HG03565 (cell line): ENCODE results near the gene UNC5A.

Experiments used
- ATAC-seq: cut with Tn5 transposase; IDR thresholded peaks from one replicate; pipeline ENCODE4 v1.9.1; 2021; ENCODE audit warnings: mild to moderate bottlenecking, moderate library complexity; ENCODE audit not compliant: unreplicated experiment

Gene UNC5A

GRCh38 chr5:176799488-176799887 is 10.9 kb upstream of the UNC5A start:
- ATAC-seq, result no peak

GRCh38 chr5:176800024-176800423 is 10.3 kb upstream of the UNC5A start:
- ATAC-seq, result no peak

DNA sequence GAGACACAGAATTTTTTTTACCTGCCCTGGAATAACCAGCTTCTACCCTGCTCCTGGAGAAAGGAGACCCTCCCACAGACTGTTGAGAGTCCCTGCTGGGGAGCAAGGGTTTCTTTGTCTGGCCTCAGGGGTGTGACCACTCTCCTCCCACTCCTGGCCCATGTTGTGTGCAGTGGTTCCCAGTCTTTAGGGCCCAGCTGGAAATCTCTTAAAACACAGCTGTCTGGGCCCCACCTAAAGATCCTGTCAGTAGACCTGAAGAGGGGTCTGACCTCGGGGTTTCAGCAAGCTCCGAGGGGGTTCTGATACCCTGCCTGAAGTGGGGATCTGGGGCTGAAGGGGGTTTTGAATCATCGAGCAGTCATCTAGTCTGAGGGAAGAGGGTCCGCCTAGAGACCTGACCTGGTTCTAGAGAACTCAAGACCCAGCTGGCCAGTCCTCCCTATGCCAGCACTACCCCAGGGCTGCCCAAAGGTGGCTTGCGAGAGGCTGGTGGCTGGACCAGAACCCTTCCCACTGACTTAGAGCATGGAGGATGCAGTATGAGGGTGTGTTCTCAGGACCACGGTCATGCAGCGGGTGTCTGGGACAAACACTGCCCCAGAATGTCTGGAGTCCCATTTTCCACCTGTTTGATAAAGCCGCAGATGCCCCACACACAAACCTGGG is 8.1 kb upstream of the UNC5A start:
- no peak for ATAC-seq

- ATAC-seq, result no peak
These were observed 7.1 kb upstream of the UNC5A start for GRCh38 chr5:176803068-176803942.

DNA sequence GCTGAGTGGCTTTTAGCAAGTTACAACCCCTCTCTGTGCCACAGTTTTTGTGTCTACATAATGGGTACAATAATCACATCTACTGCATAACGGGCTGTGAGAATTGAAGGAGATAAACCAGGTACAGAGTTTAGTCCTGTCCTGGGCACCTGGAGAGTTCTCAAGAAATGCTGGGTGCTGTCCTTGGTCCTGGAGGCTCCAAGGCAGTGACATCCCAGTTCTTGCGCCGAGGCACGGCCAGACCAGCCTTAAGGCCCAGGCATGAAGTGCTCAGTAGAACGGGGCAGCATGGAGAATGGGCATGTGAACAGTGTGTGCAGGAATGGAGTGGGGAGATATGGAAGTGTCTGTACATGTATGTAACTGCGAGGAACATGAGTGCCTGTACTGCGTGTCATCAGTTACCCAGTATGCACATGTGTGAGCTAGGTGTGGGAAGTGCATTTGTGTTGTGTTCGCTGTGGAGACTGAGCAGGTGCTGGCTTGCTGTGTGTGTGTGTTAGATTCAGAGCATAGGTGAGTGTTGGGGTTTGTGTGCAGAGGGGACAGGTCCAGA is 6.3 kb upstream of the UNC5A start:
- ATAC-seq, result no peak

GRCh38 chr5:176806137-176806536 is 4.2 kb upstream of the UNC5A start:
- no peak for ATAC-seq

- ATAC-seq, result no peak
These were observed 747 bp upstream of the UNC5A start for GRCh38 chr5:176809544-176810080.

DNA sequence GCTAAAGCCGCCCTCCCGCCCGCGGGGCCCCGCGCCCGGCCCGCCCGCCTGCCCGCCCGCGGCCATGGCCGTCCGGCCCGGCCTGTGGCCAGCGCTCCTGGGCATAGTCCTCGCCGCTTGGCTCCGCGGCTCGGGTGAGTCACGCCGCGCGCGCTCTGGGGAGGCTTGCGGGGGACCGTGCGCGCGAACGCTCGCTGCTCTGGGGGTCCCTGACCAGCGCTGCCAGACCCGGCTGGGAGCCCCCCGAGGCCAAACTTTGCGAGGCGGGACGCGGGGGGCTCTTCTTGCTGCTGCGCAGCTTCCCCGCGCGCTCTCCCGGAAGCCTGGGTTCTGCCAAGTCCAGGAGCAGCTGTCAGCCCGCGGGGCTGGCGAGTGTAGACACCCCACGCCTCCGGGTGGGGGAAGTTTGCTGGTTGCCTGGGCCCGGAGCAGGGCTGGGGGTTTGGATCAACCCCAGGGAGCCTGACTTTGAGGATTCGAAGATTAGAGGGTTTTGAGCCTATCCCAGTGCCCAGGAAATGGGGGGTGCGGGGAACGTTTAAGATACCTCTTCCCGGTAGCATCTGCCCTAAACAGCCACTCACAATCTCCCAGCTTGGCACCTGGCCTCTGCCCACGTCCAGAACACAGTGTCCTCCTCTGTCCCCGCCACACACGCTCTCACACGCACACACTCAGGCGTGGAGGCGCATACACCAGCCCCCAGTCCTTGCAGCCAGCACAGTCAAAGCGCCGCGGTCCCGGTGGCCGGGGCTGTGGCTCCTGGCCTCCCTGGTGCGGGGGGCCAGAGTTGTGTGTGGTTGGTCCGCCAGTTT is 535 bp downstream of the UNC5A start:
- ATAC-seq, result no peak

DNA sequence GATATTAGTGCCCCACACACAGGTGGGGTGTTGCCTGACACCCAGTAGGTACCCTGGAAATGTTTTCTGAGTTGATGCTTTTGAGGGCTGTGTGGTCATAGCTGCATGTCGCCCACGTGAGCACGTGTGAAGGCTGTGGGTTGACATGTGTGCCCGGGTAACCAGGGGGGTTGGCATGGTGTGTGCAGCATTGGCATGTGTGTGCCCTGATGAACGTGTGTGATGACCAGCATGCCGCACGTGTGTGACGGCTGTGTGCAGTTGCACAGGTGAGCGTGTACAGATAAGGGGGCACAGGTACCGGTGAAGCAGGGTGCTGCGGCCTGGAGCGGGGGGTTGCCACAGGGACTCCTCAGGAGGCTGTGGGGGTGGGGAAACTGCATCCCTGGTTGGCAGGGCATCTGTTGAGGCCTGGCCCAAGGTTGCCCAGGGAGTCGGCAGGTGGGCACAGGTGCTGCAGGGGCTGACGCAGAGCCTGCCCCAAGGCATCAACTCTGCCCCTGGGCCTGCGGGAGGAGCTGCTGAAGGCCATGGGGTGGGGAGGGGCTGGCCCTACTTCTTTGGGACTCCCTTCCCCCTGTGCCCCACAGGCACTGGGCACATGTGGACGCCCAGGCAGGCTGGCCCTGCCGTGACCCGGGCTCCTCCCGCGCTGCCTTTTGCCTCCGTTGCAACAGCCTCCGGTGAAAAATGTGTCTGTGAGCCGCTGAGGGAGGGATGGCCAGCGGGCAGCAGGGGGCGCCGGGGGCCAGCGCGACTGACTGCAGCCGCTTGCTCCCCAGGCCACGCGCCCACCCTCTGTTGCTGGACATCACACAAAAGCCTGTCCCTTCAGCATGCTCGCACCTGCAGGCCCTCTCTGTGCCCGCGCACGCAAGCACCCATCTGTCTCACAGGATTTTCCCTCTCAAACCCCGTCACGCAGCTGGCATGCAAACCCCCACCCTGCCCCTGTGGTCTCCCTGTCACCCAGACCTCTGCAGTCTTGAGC is 2.2 kb downstream of the UNC5A start:
- ATAC-seq, result no peak

GRCh38 chr5:176813587-176814312 is 3.4 kb downstream of the UNC5A start:
- no peak for ATAC-seq

GRCh38 chr5:176814313-176814685 is 3.9 kb downstream of the UNC5A start:
- no peak for ATAC-seq

GRCh38 chr5:176814836-176815438 is 4.6 kb downstream of the UNC5A start:
- no peak for ATAC-seq

DNA sequence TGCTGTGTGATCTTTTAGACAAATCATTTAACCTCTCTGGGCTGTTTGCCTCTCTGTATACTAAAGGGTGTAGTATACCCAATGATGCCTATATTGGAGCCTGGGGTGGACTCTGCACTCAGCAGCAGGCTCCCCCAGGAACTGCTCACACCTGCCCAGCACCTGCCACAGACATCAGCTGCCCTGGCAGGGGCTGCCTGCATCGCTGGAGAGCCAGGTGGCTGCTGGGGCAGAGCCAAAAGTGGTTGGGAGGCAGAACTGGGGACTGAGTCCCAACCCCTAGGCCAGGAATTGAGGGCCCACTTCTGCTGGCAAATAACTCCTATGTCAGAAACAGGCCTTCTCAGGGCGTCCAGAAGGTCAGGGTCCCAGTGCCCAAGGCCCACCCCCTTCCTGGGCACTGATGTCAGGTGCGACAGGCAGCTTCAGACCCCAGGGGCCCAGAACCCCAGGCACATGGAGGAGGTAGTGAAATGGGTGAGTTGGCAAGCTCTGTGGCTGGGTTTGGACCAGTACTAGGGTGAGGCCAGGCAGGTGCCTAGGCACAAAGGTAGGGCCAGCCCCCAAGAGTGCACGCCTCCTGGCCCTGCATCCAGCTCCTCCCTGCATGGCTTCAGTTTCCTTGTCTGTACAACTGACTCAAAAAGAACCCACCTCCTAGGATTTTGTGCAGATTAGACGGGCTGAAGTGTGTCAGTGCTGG is 5.8 kb downstream of the UNC5A start:
- no peak for ATAC-seq

DNA sequence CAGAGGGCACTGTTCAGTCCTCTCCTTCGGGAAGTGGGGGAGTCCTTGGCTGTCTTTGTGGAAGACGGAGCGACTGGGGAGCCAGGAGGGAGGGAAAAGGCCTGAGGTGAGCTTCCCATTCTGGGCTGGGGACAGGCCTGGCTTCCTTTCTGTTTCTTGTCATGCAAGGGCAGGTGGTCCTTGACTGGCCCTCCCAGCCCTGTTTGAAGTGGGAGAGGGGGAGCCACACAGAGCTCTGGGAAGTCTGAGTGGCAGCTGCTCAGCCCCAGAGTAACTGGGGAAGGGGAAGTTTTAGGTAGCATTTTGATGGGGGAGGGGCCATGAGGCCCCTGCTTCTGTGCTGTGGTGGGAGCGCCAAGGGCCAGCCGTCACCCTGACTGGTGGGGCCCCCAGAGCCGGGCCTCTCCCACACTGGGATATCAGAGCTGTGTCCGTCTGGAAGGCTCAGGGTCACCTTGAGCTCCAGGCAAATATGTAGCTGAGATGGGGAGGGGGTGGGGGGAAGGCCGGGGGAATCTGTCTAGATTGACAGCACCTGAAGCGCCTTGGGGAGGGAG is 6.5 kb downstream of the UNC5A start:
- ATAC-seq, result no peak

- ATAC-seq, result no peak
These were observed 7.0 kb downstream of the UNC5A start for GRCh38 chr5:176817369-176817840.

- ATAC-seq, result no peak
These were observed 7.5 kb downstream of the UNC5A start for GRCh38 chr5:176817841-176818377.

DNA sequence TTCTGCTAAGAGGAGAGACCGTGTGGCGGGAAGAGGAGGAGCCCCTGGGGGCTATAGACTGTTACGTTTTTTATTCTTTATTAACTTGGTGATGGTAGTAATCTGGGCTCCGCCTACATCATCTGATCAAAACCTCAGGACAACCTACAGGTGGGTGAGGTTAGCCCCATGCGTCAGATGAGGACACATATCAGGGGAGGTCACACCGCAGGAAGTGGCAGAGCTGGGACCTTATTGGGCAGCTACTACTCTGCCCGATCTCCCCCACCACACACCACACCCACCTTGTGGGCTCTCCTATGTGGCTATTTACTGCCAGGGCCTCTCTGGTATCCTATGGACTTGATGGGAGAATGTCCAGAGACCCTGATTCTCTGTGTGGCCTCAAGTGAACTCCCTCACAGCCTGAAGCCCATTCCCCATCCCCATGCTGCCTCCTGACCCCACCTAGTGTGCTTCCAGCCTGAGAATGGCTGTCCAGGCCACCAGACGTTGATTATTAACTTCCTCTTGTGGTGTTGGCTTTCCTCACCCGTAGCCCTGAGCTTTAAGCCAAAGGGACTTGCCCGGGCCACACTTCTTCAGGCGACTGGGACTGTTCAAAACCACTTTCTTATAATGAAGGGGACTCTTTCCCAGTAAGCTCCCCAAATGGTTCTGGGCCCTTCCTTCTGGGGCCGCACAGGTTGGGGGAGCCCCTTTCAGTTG is 8.2 kb downstream of the UNC5A start:
- no peak for ATAC-seq
